K562 (cell line): ENCODE measurements around the gene FJX1. TPM values are rescaled to one million over a fixed set of nuclear protein-coding genes. Genes with fewer than 3 reads are reported as not detected.

Source experiments
- ARHGAP35 ChIP-seq: fragments of 450-650 bp; IDR thresholded peaks from 2 replicates; pipeline ENCODE4 v1.6.1; 2018; ENCODE audit not compliant: partially characterized antibody
- BCL6 ChIP-seq: fragments of 250-450 bp; sonication (Bioruptor Pico); IDR thresholded peaks from 2 replicates; pipeline ENCODE4 v1.4.0; 2020
- CBX3 ChIP-seq, 2 experiments: IDR thresholded peaks; 1 replicate in 1 of 2; 2 replicates in 1 of 2; pipeline ENCODE4 v1.6.1; 2012; ENCODE audit warnings: inconsistent platforms in 2 of 2, low read length in 2 of 2, borderline replicate concordance in 1 of 2, control low read depth in 1 of 2
- DNMT1 ChIP-seq: fragments of 450-650 bp; IDR thresholded peaks from 2 replicates; pipeline ENCODE4 v1.6.1; 2016; ENCODE audit warnings: antibody characterized with exemption, mild to moderate bottlenecking
- ELK3 ChIP-seq: fragments of 450-650 bp; formaldehyde crosslinking; IDR thresholded peaks from 2 replicates; pipeline ENCODE4 v1.4.0; 2020; ENCODE audit warnings: mild to moderate bottlenecking
- EP400 ChIP-seq: fragments of 450-650 bp; IDR thresholded peaks from 2 replicates; pipeline ENCODE4 v1.6.1; 2017; ENCODE audit warnings: antibody characterized with exemption, mild to moderate bottlenecking, moderate library complexity
- HDAC3 ChIP-seq: fragments of 450-650 bp; IDR thresholded peaks from 2 replicates; pipeline ENCODE4 v1.6.1; 2018; ENCODE audit warnings: borderline replicate concordance, mild to moderate bottlenecking, moderate library complexity; ENCODE audit not compliant: partially characterized antibody
- HOXB6 ChIP-seq: fragments of 250-450 bp; sonication (Bioruptor Pico); IDR thresholded peaks from 2 replicates; pipeline ENCODE4 v1.5.1; 2022; ENCODE audit warnings: mild to moderate bottlenecking, borderline replicate concordance
- ID3 ChIP-seq, 2 experiments: fragments of 250-450 bp in 1 of 2; fragments of 450-650 bp in 1 of 2; sonication (Bioruptor Pico) in 1 of 2; IDR thresholded peaks; 2 replicates each; pipeline versions ENCODE4 v1.6.1 to v1.8.0; 2016 to 2021; ENCODE audit warnings: mild to moderate bottlenecking in 2 of 2, moderate library complexity in 2 of 2, missing compliant biosample characterization in 1 of 2, missing genetic modification characterization in 1 of 2
- JUNB ChIP-seq: fragments of 450-650 bp; formaldehyde crosslinking; conservative IDR thresholded peaks from 2 replicates; pipeline ENCODE4 v1.4.0; 2020; ENCODE audit warnings: mild to moderate bottlenecking
- KLF10 ChIP-seq: fragments of 250-450 bp; sonication (Bioruptor Pico); IDR thresholded peaks from 2 replicates; pipeline ENCODE4 v1.6.1; 2021; ENCODE audit warnings: matching md5 sums
- MAFF ChIP-seq: IDR thresholded peaks from 2 replicates; pipeline ENCODE4 v1.6.1; 2012; ENCODE audit warnings: low read length, improper control_type of control experiment
- MTA1 ChIP-seq: fragments of 450-650 bp; IDR thresholded peaks from 2 replicates; pipeline ENCODE4 v1.6.1; 2017; ENCODE audit warnings: borderline replicate concordance
- NBN ChIP-seq: fragments of 450-650 bp; IDR thresholded peaks from 2 replicates; pipeline ENCODE4 v1.6.1; 2016; ENCODE audit warnings: low read depth, mild to moderate bottlenecking
- NFATC3 ChIP-seq: fragments of 450-650 bp; IDR thresholded peaks from 2 replicates; pipeline ENCODE4 v1.6.1; 2017; ENCODE audit warnings: mild to moderate bottlenecking
- NR2C1 ChIP-seq, 2 experiments: fragments of 450-650 bp; IDR thresholded peaks; 2 replicates each; pipeline ENCODE4 v1.6.1; 2017; ENCODE audit warnings: mild to moderate bottlenecking in 2 of 2, antibody characterized with exemption in 1 of 2, inconsistent platforms in 1 of 2, missing compliant biosample characterization in 1 of 2, missing genetic modification characterization in 1 of 2
- SRF ChIP-seq, 2 experiments: fragments of 250-450, 450-650 bp in 1 of 2; sonication (Bioruptor Pico) in 1 of 2; sonication (generic) in 1 of 2; formaldehyde crosslinking; IDR thresholded peaks; 2 replicates each; pipeline versions ENCODE4 v1.5.0 to v1.5.1; 2020 to 2022; ENCODE audit warnings: mild to moderate bottlenecking in 1 of 2, missing genetic modification reagents in 1 of 2
- TAL1 ChIP-seq: fragments of 450-650 bp; IDR thresholded peaks from 2 replicates; pipeline ENCODE4 v1.6.1; 2016; ENCODE audit warnings: mild to moderate bottlenecking
- TOE1 ChIP-seq, 2 experiments: fragments of 450-650 bp in 1 of 2; sonication (generic) in 1 of 2; formaldehyde crosslinking in 1 of 2; IDR thresholded peaks; 2 replicates each; pipeline versions ENCODE4 v1.7.1 to v1.8.0; 2016 to 2022; ENCODE audit warnings: borderline replicate concordance in 2 of 2, mild to moderate bottlenecking in 2 of 2, antibody characterized with exemption in 1 of 2, inconsistent platforms in 1 of 2, low read depth in 1 of 2, missing genetic modification reagents in 1 of 2, moderate library complexity in 1 of 2
- ZBED1 ChIP-seq: IDR thresholded peaks from 2 replicates; pipeline ENCODE4 v1.6.1; 2014
- ZEB2 ChIP-seq: fragments of 450-650 bp; IDR thresholded peaks from 2 replicates; pipeline ENCODE4 v1.6.1; 2016
- ZNF41 ChIP-seq: fragments of 250-450 bp; sonication (Bioruptor Pico); conservative IDR thresholded peaks from 2 replicates; pipeline ENCODE4 v1.4.0; 2020; ENCODE audit warnings: mild to moderate bottlenecking
- ZNF507 ChIP-seq: conservative IDR thresholded peaks from 2 replicates; pipeline ENCODE4 v1.6.1; 2017; ENCODE audit warnings: missing genetic modification characterization, missing compliant biosample characterization
- polyA plus RNA-seq, 8 experiments: library from polyadenylated mRNA; depleted of rRNA in 4 of 8; stranded (reverse) in 5 of 8; unstranded in 3 of 8; fragments of >200 nt; fragmentation: Nextera tagmentation in 2 of 8; fragmentation: Illumina TruSeq in 1 of 8; extraction: Ambion mirVana in 2 of 8; extraction: Trizol in 1 of 8; gene quantifications; 2 replicates each; pipeline versions ENCODE4 v1.2.1 to v1.2.3, GENCODE V29; 2011 to 2014; ENCODE audit warnings: inconsistent platforms in 1 of 8, missing spikeins in 1 of 8
- total RNA-seq, 7 experiments: library from RNA; depleted of rRNA in 6 of 7; stranded (reverse); fragments of >200 nt in 6 of 7; fragmentation: Illumina TruSeq in 2 of 7; extraction: Trizol in 2 of 7; gene quantifications; 2 replicates each; pipeline versions ENCODE4 v1.2.1 to v1.2.3, GENCODE V29; 2011 to 2021; ENCODE audit warnings: low replicate concordance in 1 of 7
- TF ChIP-seq, protein P1 (sequence below): fragments of 250-450 bp; sonication (Bioruptor Pico); IDR thresholded peaks from 2 replicates; pipeline ENCODE4 v1.8.0; 2022; ENCODE audit warnings: inconsistent platforms
- TF ChIP-seq, protein P2 (sequence below), 2 experiments: fragments of 450-650 bp in 1 of 2; sonication (generic) in 1 of 2; formaldehyde crosslinking in 1 of 2; IDR thresholded peaks in 1 of 2; conservative IDR thresholded peaks in 1 of 2; 2 replicates each; pipeline versions ENCODE4 v1.6.1 to v1.8.1; 2016 to 2023; ENCODE audit warnings: mild to moderate bottlenecking in 2 of 2, moderate library complexity in 2 of 2, inconsistent platforms in 1 of 2, missing genetic modification reagents in 1 of 2

FJX1 gene
- total and polyA plus RNA-seq, 9 of the 15 experiments (the other 6 are each of a cell fraction or from before 2014, with no cell fraction given): 0.10 to 2.7 (median 0.72) TPM

DNA sequence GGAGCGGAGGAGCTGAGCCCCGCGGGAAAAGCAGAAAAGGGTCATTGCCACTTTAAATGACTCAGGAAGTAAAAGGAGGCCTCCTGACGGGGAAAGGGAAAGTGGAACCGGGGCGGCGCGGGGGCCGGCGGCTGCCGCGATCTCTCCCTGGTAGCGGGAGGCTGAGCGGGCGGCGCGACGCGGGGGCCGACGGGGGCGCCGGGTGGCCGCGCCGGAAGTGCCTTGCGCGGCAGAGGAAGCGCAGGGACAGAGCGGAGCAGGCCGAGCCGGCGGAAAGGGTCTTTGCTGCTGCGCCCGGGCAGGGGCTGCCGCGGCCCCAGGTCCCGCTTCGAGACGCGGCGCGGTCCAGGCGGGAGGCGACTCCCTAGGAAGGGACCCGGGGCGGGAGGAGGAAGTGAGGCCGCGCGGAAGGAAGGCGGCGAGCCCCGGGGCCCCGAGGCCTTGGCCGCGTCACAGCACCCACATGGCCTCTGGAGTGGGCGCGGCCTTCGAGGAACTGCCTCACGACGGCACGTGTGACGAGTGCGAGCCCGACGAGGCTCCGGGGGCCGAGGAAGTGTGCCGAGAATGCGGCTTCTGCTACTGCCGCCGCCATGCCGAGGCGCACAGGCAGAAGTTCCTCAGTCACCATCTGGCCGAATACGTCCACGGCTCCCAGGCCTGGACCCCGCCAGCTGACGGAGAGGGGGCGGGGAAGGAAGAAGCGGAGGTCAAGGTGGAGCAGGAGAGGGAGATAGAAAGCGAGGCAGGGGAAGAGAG lies 44.6 kb downstream of the FJX1 start, which contains the start of gene TRIM44 (continued):
- TF ChIP-seq, protein P1, sequence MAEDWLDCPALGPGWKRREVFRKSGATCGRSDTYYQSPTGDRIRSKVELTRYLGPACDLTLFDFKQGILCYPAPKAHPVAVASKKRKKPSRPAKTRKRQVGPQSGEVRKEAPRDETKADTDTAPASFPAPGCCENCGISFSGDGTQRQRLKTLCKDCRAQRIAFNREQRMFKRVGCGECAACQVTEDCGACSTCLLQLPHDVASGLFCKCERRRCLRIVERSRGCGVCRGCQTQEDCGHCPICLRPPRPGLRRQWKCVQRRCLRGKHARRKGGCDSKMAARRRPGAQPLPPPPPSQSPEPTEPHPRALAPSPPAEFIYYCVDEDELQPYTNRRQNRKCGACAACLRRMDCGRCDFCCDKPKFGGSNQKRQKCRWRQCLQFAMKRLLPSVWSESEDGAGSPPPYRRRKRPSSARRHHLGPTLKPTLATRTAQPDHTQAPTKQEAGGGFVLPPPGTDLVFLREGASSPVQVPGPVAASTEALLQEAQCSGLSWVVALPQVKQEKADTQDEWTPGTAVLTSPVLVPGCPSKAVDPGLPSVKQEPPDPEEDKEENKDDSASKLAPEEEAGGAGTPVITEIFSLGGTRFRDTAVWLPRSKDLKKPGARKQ (CRISPR knock-in tag): no peak
- no peak for TF ChIP-seq ELK3 (CRISPR knock-in tag)
- TF ChIP-seq KLF10 (CRISPR knock-in tag): no peak
- TF ChIP-seq, protein P2, sequence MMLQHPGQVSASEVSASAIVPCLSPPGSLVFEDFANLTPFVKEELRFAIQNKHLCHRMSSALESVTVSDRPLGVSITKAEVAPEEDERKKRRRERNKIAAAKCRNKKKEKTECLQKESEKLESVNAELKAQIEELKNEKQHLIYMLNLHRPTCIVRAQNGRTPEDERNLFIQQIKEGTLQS (IDR thresholded peaks at IDR 0.05): no peak
- TF ChIP-seq, protein P2 (CRISPR knock-in tag; conservative IDR thresholded peaks at IDR 0.05): 0 out of 2 replicates have a peak, but pooled peaks have one; percentile 39
- peak; percentile 80 for TF ChIP-seq TOE1 (IDR thresholded peaks at IDR 0.05; ENCODE audit: borderline replicate concordance)
- TF ChIP-seq TOE1 (CRISPR knock-in tag; IDR thresholded peaks at IDR 0.05; ENCODE audit: borderline replicate concordance, low read depth): 0 out of 2 replicates have a peak, but pooled peaks have one; percentile 95
- no peak for TF ChIP-seq SRF (CRISPR knock-in tag; IDR thresholded peaks at IDR 0.05)
- no peak for TF ChIP-seq ID3 (CRISPR knock-in tag; IDR thresholded peaks at IDR 0.05)
- TF ChIP-seq ID3 (tag; IDR thresholded peaks at IDR 0.05): peak; percentile 89
- no peak for TF ChIP-seq ARHGAP35
- no peak for TF ChIP-seq HDAC3
- TF ChIP-seq NFATC3: no peak
- peak; percentile 95 for TF ChIP-seq EP400
- no peak; the same call in 1 of the 2 replicates for TF ChIP-seq TAL1
- no peak for TF ChIP-seq ZBED1
- no peak for TF ChIP-seq BCL6
- TF ChIP-seq ZNF507 (tag): no peak
- no peak for TF ChIP-seq HOXB6 (CRISPR knock-in tag)
- TF ChIP-seq NR2C1 (IDR thresholded peaks at IDR 0.05): peak; percentile 96
- TF ChIP-seq NR2C1 (tag; IDR thresholded peaks at IDR 0.05): peak; percentile 98
- peak; percentile 50; the same call in 1 of the 2 replicates for TF ChIP-seq ZEB2
- no peak for TF ChIP-seq MTA1
- peak in 1 of 2 experiments; percentile 98; a peak in 2 of 3 replicates for TF ChIP-seq CBX3 (IDR thresholded peaks at IDR 0.05; ENCODE audit: borderline replicate concordance in 1 of 2, low read length in 2 of 2)
- TF ChIP-seq DNMT1: no peak
- peak; percentile 88; the same call in 1 of the 2 replicates for TF ChIP-seq NBN
- TF ChIP-seq MAFF: no peak
- TF ChIP-seq JUNB: no peak
- no peak for TF ChIP-seq ZNF41 (CRISPR knock-in tag)
